Upper lobe of right lung (tissue), 1 donor: ENCODE measurements around the gene LRRK1. TPM values are rescaled to one million over a fixed set of nuclear protein-coding genes. Genes with fewer than 3 reads are reported as not detected.

Source experiments
- ATAC-seq: fragments of 200-7000 bp; cut with Tn5 transposase; one replicate; pipeline ENCODE4 v1.9.1; 2020; ENCODE audit warnings: mild to moderate bottlenecking, moderate library complexity
- DNase-seq: peaks from one replicate; pipeline ENCODE4 v3.0.0-alpha.2; 2020
- H3K27ac ChIP-seq: fragments of 200-600 bp; one replicate; pipeline ENCODE4 v1.8.0; 2022
- H3K27me3 ChIP-seq: fragments of 200-600 bp; one replicate; pipeline ENCODE4 v1.8.0; 2022; ENCODE audit warnings: mild to moderate bottlenecking
- H3K36me3 ChIP-seq: fragments of 200-600 bp; one replicate; pipeline ENCODE4 v1.8.0; 2022
- H3K4me1 ChIP-seq: fragments of 200-600 bp; one replicate; pipeline ENCODE4 v1.8.0; 2022
- H3K4me3 ChIP-seq: fragments of 200-600 bp; one replicate; pipeline ENCODE4 v1.8.0; 2022; ENCODE audit warnings: mild to moderate bottlenecking
- H3K9me3 ChIP-seq: fragments of 200-600 bp; one replicate; pipeline ENCODE4 v1.8.0; 2022
- CTCF ChIP-seq: fragments of 200-600 bp; IDR thresholded peaks from one replicate; pipeline ENCODE4 v1.8.0; 2022; ENCODE audit warnings: antibody characterized with exemption
- intact Hi-C: fragments of 100-400 bp; cut with DNase I; formaldehyde crosslinking; loops from one replicate; pipeline ENCODE4 v1.11.0; 2022
- total RNA-seq: library from RNA; stranded (reverse); fragmentation: NEBNext Ultra II Directional; extraction: Animal tissue kit (Norgen Biotek cat#: 25700); gene quantifications from one replicate; pipeline ENCODE4 v1.2.1, GENCODE V29; 2021
- donor health status: DM: no; HTN: yes; CAD: no; lungs with severe emphysema.

Gene LRRK1
- total RNA-seq, 1 donor from 2014 or later, result 22.6 TPM

DNA sequence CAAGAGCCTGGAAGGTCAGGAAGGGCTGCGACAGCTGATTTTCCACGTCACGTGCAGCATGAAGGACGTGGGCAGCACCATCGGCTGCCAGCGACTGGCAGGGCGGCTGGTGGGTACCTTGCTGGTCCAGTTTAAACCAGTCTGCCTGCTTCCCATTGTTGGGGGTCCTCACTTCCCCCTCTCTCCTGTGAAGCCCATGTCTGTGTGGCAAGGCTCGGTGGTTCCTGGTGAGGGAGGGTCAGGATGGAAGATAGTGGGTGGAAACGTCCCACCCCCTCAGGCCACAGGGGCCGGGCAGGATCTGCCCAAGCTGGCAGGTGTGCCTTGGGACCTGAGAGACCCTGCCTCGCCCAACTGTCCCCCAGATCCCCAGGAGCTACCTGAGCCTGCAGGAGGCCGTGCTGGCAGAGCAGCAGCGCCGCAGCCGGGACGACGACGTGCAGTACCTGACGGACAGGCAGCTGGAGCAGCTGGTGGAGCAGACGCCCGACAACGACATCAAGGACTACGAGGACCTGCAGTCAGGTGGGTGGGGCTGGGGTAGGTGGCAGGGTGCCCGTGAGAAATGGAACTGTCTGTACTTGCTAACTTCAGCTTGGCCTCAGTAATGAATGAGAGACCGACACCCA lies 108.2 kb downstream of the LRRK1 start:
- DNase-seq (peak; percentile 58), ATAC-seq (no peak)
- H3K27me3 ChIP-seq, result no peaks in the 10 kb centered on the region
- no peak overlapping the region for H3K4me3 ChIP-seq
- H3K27ac ChIP-seq, result peak overlapping the region; percentile 14
- intact Hi-C loops, result no loop called here
- no peak for TF ChIP-seq CTCF
- H3K36me3 ChIP-seq, result peaks cover 12% of the 10 kb centered on the region
- no peaks in the 10 kb centered on the region for H3K9me3 ChIP-seq
- peaks cover 35% of the 10 kb centered on the region for H3K4me1 ChIP-seq

DNA sequence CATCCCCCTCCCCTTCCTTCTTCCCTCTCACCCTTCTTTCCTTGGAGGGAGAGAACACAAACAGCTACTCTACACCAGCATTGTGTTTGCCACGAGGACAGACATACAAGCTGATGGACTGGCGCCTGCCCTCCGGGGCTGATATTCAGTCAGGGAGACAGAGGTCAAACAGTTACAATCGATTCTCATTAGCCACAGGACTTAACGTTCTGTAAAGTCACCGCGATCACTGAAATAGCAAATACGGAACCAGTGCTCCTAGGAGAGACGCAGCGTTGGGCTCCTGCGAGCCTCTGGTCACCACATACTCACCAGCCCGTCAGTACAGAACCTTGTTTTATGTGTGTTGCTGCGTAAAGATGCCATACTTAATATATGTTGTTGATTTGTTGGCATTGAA lies 108.8 kb downstream of the LRRK1 start:
- no peak for ATAC-seq
- H3K9me3 ChIP-seq, result no peaks in the 10 kb centered on the region
- no peak overlapping the region for H3K27ac ChIP-seq
- peaks cover 35% of the 10 kb centered on the region for H3K4me1 ChIP-seq
- H3K36me3 ChIP-seq, result peaks cover 17% of the 10 kb centered on the region
- intact Hi-C loops, result no loop called here
- TF ChIP-seq CTCF, result no peak
- no peak for DNase-seq
- no peaks in the 10 kb centered on the region for H3K27me3 ChIP-seq
- H3K4me3 ChIP-seq, result no peak overlapping the region

GRCh38 chr15:101028321-101028720 lies 109.2 kb downstream of the LRRK1 start:
- no peak for DNase-seq
- Histone ChIP-seq H3K36me3 (peaks cover 18% of the 10 kb centered on the region), H3K9me3 (no peaks in the 10 kb centered on the region), H3K4me1 (peaks cover 31% of the 10 kb centered on the region), H3K27ac (no peak overlapping the region), H3K27me3 (no peaks in the 10 kb centered on the region), H3K4me3 (no peak overlapping the region)
- TF ChIP-seq CTCF, result no peak
- ATAC-seq, result no peak
- intact Hi-C loops, result no loop called here

- Histone ChIP-seq H3K27me3 (no peaks in the 10 kb centered on the region), H3K4me1 (peaks cover 25% of the 10 kb centered on the region), H3K36me3 (peaks cover 18% of the 10 kb centered on the region), H3K9me3 (no peaks in the 10 kb centered on the region), H3K4me3 (no peak overlapping the region), H3K27ac (no peak overlapping the region)
- ATAC-seq (no peak), DNase-seq (peak; percentile 23)
- intact Hi-C loops, result no loop called here
- TF ChIP-seq CTCF, result no peak
Observed at GRCh38 chr15:101028772-101029438, 109.7 kb downstream of the LRRK1 start.

GRCh38 chr15:101029971-101030661 lies 111.0 kb downstream of the LRRK1 start:
- H3K27ac ChIP-seq, result no peak overlapping the region
- no peak for TF ChIP-seq CTCF
- DNase-seq (no peak), ATAC-seq (no peak)
- H3K27me3 ChIP-seq, result no peaks in the 10 kb centered on the region
- H3K4me1 ChIP-seq, result peaks cover 15% of the 10 kb centered on the region
- peaks cover 18% of the 10 kb centered on the region for H3K36me3 ChIP-seq
- no peaks in the 10 kb centered on the region for H3K9me3 ChIP-seq
- H3K4me3 ChIP-seq, result no peak overlapping the region
- intact Hi-C loops, result no loop called here
